ENCODE measurements around the gene RBM39. TPM values are rescaled to one million over a fixed set of nuclear protein-coding genes. Genes with fewer than 3 reads are reported as not detected.

RBM39 gene
- polyA plus RNA-seq, 3 donors, result 89.5 to 209 (median 98.0) TPM

DNA sequence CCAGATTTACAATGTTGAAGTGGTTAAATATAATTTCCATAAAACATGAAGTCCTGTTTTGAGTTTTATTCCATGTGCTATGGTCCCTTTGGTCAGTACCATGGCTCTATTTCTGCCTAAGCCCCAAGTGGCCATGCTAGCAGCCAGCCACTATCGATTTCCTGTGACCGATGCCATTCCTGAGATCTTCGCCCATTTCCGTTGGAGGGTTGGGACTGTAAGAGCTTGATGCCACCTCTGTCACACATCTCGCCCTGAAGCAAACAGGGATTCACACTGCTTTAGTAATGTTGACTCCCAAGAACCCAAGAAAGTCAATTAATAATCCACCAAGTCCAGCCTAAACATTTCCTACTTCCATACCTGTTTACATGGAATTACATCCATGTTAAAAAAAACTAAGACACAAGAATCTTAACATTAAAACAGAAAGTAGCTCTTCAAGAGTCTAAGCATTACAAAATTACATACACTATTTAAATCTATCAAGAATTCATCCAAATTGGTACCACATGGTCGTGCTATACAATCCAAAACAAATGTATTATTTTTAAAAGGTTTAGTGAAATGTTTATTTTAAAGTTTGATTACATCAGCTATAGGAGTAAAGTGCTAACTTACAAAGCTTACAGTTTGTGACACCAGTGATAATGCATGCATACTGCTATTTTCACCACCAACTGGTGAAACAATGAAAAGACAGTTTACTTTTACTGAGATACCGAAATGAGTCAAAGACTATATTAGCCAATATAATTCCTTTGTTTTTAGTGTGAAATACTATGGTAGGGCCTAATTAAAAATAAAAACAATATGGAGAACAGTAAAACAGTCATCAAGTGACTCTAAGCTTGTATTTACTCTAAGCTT, 2.5 kb downstream of the RBM39 start:
- Histone ChIP-seq H3K36me3 (replicated peaks in 1 of 2; ENCODE audit: control insufficient read depth in 1 of 2, insufficient read depth in 2 of 2, low read length in 2 of 2) (peaks cover 60 to 62% of the 10 kb centered on the region in 2 donors), H2AFZ (ENCODE audit: insufficient read depth, low read depth, low read length, poor library complexity, severe bottlenecking) (no peak overlapping the region), H3K4me3 (replicated peaks in 1 of 3; ENCODE audit: low read depth in 2 of 3, low read length in 3 of 3) (peak overlapping the region in 2 of 3 experiments; percentile 63 to 91), H3K4me1 (ENCODE audit: control insufficient read depth in 1 of 2, insufficient read depth in 2 of 2, low read length in 2 of 2) (peaks cover 33 to 57% of the 10 kb centered on the region in 2 donors), H3K27me3 (ENCODE audit: control insufficient read depth in 2 of 2, insufficient read depth in 2 of 2, low read length in 2 of 2) (no peaks in the 10 kb centered on the region), H3K9me3 (replicated peaks in 1 of 2; ENCODE audit: control insufficient read depth in 1 of 2, insufficient read depth in 1 of 2, low read length in 2 of 2) (no peaks in the 10 kb centered on the region), H3K9ac (ENCODE audit: insufficient read depth, low read length, poor library complexity, severe bottlenecking) (no peak overlapping the region), H3K27ac (ENCODE audit: low read depth in 1 of 2, low read length in 2 of 2) (peak overlapping the region in 1 of 2 donors; percentile 100), H3K79me2 (ENCODE audit: insufficient read depth, low read length) (peaks cover 90% of the 10 kb centered on the region), H4K20me1 (ENCODE audit: insufficient read depth, low read length) (peaks cover 69% of the 10 kb centered on the region), H3K4me2 (replicated peaks; ENCODE audit: extremely low read depth, low read length, poor library complexity, severe bottlenecking) (peak overlapping the region; percentile 72)
- TF ChIP-seq, protein P1, sequence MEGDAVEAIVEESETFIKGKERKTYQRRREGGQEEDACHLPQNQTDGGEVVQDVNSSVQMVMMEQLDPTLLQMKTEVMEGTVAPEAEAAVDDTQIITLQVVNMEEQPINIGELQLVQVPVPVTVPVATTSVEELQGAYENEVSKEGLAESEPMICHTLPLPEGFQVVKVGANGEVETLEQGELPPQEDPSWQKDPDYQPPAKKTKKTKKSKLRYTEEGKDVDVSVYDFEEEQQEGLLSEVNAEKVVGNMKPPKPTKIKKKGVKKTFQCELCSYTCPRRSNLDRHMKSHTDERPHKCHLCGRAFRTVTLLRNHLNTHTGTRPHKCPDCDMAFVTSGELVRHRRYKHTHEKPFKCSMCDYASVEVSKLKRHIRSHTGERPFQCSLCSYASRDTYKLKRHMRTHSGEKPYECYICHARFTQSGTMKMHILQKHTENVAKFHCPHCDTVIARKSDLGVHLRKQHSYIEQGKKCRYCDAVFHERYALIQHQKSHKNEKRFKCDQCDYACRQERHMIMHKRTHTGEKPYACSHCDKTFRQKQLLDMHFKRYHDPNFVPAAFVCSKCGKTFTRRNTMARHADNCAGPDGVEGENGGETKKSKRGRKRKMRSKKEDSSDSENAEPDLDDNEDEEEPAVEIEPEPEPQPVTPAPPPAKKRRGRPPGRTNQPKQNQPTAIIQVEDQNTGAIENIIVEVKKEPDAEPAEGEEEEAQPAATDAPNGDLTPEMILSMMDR (IDR thresholded peaks at IDR 0.05), result peak; percentile 60
- intact Hi-C loops (cut with micrococcal nuclease), result loop anchor here in 1 of 2 donors (5.0 kb wide), 2 partner anchors 37 to 122 kb away; partner anchors contain the start of gene SPAG4
- 92% methylated on average over 4 of the region's 7 CpGs for WGBS (ENCODE audit: insufficient coverage)
- Mint-ChIP-seq H3K27ac (peak overlapping the region in 6 of 7 donors; percentile 32 to 100 (median 76)), H3K36me3 (peaks cover 40 to 64% of the 10 kb centered on the region in 2 donors), H3K27me3 (ENCODE audit: low read depth in 3 of 3) (no peaks in the 10 kb centered on the region), H3K4me3 (peak overlapping the region; percentile 99 to 100), H3K9me3 (no peaks in the 10 kb centered on the region), H3K4me1 (peaks cover 41% of the 10 kb centered on the region)
- peak; percentile 39 to 51 (median 40) for DNase-seq

DNA sequence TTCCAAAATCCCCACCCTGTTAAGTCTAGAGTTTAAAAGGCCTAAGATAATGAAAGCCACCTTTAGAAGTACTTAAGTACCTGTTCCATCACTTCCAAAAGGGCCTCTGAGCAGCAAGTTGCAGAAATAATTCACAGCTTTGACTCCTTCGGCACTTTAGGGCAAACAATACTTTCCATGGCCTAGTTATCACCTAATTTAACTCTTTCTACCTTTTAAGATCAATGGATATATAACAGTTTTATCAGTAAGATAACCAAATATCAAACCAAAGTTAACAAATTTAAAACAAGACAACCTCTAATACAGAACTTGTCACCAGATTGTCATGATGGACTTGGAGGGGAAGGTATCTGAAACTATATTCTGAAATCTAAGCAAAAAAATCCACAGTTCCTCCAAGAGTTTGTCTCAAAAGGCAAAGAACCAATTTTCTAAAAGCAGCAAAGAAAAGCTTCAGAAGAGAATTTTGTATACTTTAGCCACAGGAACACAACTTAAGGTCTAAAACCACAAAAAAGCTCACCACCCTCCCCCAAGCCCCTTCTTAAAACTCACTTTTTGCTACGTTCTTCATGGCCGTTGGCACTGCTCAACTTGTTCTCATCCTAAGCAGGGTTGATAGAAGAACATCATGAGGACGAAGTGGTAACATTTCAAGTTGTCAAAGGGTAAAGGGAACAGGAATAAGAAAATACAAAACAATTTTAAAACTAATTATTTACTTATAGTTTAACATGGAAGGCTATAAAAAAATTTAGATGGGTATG, 3.5 kb downstream of the RBM39 start:
- Histone ChIP-seq H3K79me2 (ENCODE audit: insufficient read depth, low read length) (peaks cover 95% of the 10 kb centered on the region), H3K4me1 (ENCODE audit: control insufficient read depth in 1 of 2, insufficient read depth in 2 of 2, low read length in 2 of 2) (peaks cover 24 to 47% of the 10 kb centered on the region in 2 donors), H4K20me1 (ENCODE audit: insufficient read depth, low read length) (peaks cover 79% of the 10 kb centered on the region), H3K4me2 (replicated peaks; ENCODE audit: extremely low read depth, low read length, poor library complexity, severe bottlenecking) (peak overlapping the region; percentile 22), H3K36me3 (replicated peaks in 1 of 2; ENCODE audit: control insufficient read depth in 1 of 2, insufficient read depth in 2 of 2, low read length in 2 of 2) (peaks cover 70 to 71% of the 10 kb centered on the region in 2 donors), H3K9me3 (replicated peaks in 1 of 2; ENCODE audit: control insufficient read depth in 1 of 2, insufficient read depth in 1 of 2, low read length in 2 of 2) (no peaks in the 10 kb centered on the region), H2AFZ (ENCODE audit: insufficient read depth, low read depth, low read length, poor library complexity, severe bottlenecking) (no peak overlapping the region), H3K9ac (ENCODE audit: insufficient read depth, low read length, poor library complexity, severe bottlenecking) (no peak overlapping the region), H3K4me3 (replicated peaks in 1 of 3; ENCODE audit: low read depth in 2 of 3, low read length in 3 of 3) (no peak overlapping the region), H3K27ac (ENCODE audit: low read depth in 1 of 2, low read length in 2 of 2) (no peak overlapping the region), H3K27me3 (ENCODE audit: control insufficient read depth in 2 of 2, insufficient read depth in 2 of 2, low read length in 2 of 2) (no peaks in the 10 kb centered on the region)
- TF ChIP-seq, protein P1 (IDR thresholded peaks at IDR 0.05), result no peak
- Mint-ChIP-seq H3K4me3 (no peak overlapping the region), H3K27ac (peak overlapping the region in 3 of 7 donors; percentile 25 to 43 (median 30)), H3K27me3 (ENCODE audit: low read depth in 3 of 3) (no peaks in the 10 kb centered on the region), H3K9me3 (no peaks in the 10 kb centered on the region), H3K4me1 (peaks cover 35% of the 10 kb centered on the region), H3K36me3 (peaks cover 50 to 74% of the 10 kb centered on the region in 2 donors)
- no CpG with 5 or more reads among the region's 4 CpGs for WGBS (ENCODE audit: insufficient coverage)
- intact Hi-C loops (cut with micrococcal nuclease), result loop anchor here in 1 of 2 donors (5.0 kb wide), 1 partner anchor 36 kb away; no protein-coding TSS in a partner anchor
- no peak for DNase-seq

Measured in CD14-positive monocyte (primary cell).